Raji (cell line): ENCODE data around the gene FRAS1.

ENCODE experiments used
- POLR2A ChIP-seq: IDR thresholded peaks from 2 replicates; pipeline ENCODE4 v1.6.1; 2011; ENCODE audit warnings: low read depth, low read length, control low read depth; ENCODE audit not compliant: insufficient read depth

Gene FRAS1

GRCh38 chr4:78454016-78454415 is 396.9 kb downstream of the FRAS1 start:
- TF ChIP-seq POLR2A = no peak

DNA sequence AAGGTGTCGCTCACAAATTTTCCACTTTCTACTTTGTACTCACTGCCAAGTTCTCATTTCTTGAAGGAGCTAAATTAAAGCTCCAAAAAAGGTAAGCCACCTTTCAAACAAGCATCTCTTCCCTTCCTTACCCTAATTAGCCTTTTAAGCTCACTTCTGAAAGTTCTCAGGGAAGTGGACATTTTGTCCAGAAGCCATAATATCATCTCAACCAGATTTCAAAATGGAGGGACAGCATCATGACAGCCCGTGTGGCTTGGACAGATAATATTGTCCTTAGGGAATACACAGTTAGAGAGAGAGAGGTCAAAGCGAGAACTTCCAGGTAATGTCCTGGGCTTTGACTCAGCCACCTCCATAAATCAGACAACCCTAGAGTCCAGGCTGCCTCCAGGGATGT is 400.6 kb downstream of the FRAS1 start:
- no peak for TF ChIP-seq POLR2A

GRCh38 chr4:78459327-78459726 is 402.2 kb downstream of the FRAS1 start:
- TF ChIP-seq POLR2A = no peak

GRCh38 chr4:78460368-78460767 is 403.2 kb downstream of the FRAS1 start:
- TF ChIP-seq POLR2A = no peak

- no peak for TF ChIP-seq POLR2A
Measured at GRCh38 chr4:78464265-78464664, 407.1 kb downstream of the FRAS1 start.

- TF ChIP-seq POLR2A = no peak
Measured at GRCh38 chr4:78468272-78468671, 411.1 kb downstream of the FRAS1 start.

- TF ChIP-seq POLR2A = no peak
Measured at GRCh38 chr4:78476108-78476704, 419.1 kb downstream of the FRAS1 start.

DNA sequence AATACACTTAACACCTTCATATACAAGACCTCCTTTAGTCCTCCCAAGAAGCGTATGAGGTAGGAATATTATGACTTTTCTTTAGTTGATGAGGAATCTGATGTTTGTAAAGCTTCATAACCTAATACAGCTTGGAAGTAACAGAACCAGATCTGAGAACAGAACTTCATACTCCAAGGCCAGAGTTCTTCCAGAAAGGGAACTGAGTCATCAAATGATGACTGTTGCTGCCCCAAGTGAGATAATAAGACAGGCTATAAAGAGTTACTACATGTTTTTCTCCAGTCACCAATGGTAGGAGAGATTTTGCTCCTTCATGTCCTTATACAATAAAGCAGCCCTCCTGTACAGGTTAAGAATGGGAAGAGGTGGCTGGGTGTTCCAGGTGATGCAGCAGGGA is 420.2 kb downstream of the FRAS1 start:
- no peak for TF ChIP-seq POLR2A

GRCh38 chr4:78478523-78478922 is 421.4 kb downstream of the FRAS1 start:
- no peak for TF ChIP-seq POLR2A

DNA sequence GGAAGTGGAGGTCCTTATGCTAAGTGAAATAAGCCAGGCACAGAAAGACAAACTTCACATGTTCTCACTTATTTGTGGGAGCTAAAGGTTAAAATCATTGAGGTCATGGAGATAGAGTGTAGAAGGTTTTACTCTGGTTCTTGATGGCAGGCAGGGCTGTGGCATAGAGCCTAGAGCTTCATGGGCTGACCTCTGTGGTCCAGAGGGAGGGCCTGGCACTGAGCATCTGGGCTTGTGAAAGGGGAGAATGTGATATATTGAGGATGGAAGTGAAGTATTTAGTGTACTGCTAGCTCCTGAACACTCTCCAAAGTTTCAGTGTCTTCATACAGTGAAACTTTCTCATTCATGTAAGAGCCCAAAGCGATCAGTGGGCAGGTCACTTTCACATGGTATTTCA is 423.2 kb downstream of the FRAS1 start:
- no peak for TF ChIP-seq POLR2A

DNA sequence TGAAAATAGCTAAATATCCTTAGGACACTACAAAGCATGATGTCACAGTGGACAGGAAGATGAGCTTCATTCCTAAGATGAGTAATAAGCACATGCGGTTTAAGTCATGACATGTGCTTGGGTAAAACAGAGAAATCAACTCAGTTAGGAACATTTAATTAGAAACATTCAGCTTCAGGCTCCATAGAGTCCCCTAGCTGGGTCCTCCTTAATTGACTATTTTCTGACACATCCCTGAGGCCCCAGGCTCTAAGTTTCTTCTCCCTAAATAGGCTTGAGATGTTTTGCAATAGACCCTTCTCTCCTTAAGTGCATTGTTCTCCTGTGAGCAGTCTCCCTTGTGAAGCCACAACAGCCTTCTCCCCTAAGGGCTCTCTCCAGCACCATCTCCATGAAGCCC is 424.1 kb downstream of the FRAS1 start:
- TF ChIP-seq POLR2A = no peak

- TF ChIP-seq POLR2A = no peak
Measured at GRCh38 chr4:78482281-78482680, 425.2 kb downstream of the FRAS1 start.

GRCh38 chr4:78483811-78484210 is 426.7 kb downstream of the FRAS1 start:
- TF ChIP-seq POLR2A = no peak

DNA sequence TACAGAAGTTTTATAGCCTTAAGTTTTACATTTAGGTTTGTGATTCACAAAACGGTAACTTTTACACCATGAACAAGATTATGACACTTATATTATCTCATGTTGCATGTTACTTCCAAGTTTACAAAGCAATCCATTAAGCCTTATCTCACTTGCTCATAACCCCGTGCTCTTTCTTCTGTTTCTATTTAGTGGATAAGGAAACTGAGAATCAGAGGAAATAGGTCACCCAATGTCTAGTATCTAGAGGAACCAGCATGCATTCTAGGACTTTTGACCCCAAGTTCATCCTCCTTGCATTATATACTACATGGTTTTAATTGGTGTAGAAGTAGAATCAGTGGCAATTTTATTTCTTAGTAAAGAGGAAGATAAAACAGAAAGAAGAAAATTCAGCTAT is 427.5 kb downstream of the FRAS1 start:
- TF ChIP-seq POLR2A = no peak

DNA sequence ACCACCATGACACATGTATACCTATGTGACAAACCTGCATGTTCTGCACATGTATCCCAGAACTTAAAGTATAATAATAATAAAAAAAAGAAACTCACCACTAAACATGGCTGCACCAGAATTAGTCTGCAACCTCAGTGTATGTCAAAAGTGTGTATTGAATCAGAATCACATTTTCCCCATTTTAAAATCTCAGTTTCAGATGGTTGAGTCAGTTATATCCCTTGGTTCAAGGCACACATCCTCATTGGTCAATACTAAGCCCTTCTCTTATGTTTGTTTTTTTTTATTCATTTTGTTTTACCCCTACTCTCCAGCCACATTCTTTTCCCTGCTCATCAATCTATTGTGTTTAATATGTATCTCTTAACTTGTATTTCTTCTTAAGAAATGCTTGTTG is 436.6 kb downstream of the FRAS1 start:
- no peak for TF ChIP-seq POLR2A

DNA sequence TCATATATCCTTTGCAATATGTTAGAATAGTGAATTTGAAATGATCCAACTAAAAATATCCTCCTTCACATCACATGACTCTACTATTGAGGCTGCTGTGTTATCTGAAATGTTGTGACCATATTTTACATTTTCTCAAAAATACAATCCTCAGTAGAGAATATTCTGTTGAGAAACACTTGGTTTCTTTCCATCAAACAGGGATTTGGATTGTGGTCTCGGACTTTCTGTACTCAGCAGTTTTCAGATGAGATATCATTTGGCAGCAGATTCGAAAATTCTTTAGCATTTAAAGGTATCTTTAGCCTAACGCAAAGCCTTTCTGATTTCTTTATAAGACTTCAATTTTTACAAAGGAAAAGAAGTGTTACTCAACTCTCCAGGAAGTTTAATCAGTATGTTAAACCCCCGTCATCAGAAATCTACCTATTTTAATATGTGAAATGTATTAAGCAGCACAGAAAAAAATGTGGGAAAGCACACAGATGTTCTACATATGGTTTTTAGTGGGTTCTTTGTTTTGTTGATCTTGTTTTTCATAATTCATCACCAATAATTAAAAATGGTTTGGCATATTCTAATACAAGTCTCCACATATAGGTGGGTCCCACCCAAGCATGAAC is 439.0 kb downstream of the FRAS1 start:
- TF ChIP-seq POLR2A = no peak

GRCh38 chr4:78509043-78509442 is 451.9 kb downstream of the FRAS1 start:
- TF ChIP-seq POLR2A = no peak

GRCh38 chr4:78510108-78510507 is 453.0 kb downstream of the FRAS1 start:
- no peak for TF ChIP-seq POLR2A

- TF ChIP-seq POLR2A = no peak
Measured at GRCh38 chr4:78510681-78511080, 453.6 kb downstream of the FRAS1 start.
